H1 (cell line): ENCODE measurements around the gene P2RY1. TPM values are rescaled to one million over a fixed set of nuclear protein-coding genes. Genes with fewer than 3 reads are reported as not detected.

Experiments
- CBX5 ChIP-seq: fragments of 300-800, 300-1000 bp; sonication (generic); IDR thresholded peaks from 2 replicates; pipeline ENCODE4 v1.7.1; 2016; ENCODE audit warnings: antibody characterized with exemption, low read length, low read depth
- CEBPB ChIP-seq: IDR thresholded peaks from 2 replicates; pipeline ENCODE4 v1.6.1; 2012; ENCODE audit warnings: low read depth, low read length
- CTBP2 ChIP-seq: IDR thresholded peaks from 2 replicates; pipeline ENCODE4 v1.7.0; 2011; ENCODE audit warnings: borderline replicate concordance, mild to moderate bottlenecking, moderate library complexity, mixed read lengths, low read length; ENCODE audit not compliant: insufficient read depth, insufficient read length
- SIRT6 ChIP-seq: IDR thresholded peaks from one replicate; pipeline ENCODE4 v1.7.1; 2012; ENCODE audit warnings: low read length, inconsistent platforms
- polyA plus RNA-seq, 7 experiments: library from polyadenylated mRNA; depleted of rRNA in 3 of 7; stranded (reverse) in 5 of 7; unstranded in 2 of 7; fragments of >200 nt in 5 of 7; fragments of 200-250 nt in 2 of 7; gene quantifications; 1 replicate in 5 of 7; 2 replicates in 1 of 7; 4 replicates in 1 of 7; pipeline versions ENCODE4 v1.2.1 to v1.2.3, GENCODE V29; 2011 to 2013; ENCODE audit warnings: missing spikeins in 2 of 7, mixed read lengths in 2 of 7
- total RNA-seq: library from RNA; stranded (reverse); fragmentation: NEBNext Ultra II Directional; extraction: Animal tissue kit (Norgen Biotek cat#: 25700); gene quantifications from 2 replicates; pipeline ENCODE4 v1.2.1, GENCODE V29; 2021

Gene P2RY1
- total and polyA plus RNA-seq, 2 of the 8 experiments (the other 6 are each of a cell fraction or from before 2014, with no cell fraction given): 6.5 to 28.3 TPM

GRCh38 chr3:152879130-152879789 is 44.3 kb downstream of the P2RY1 start (continued):
- no peak for TF ChIP-seq CTBP2
- TF ChIP-seq SIRT6: no peak
- no peak for TF ChIP-seq CEBPB
- TF ChIP-seq CBX5: no peak
